Measurements from ENCODE around the gene EBPL.

The EBPL gene

GRCh38 chr13:49636705-49637104, 54.6 kb downstream of the EBPL start:
- no peaks in the 10 kb centered on the region for H3K4me1 ChIP-seq (ENCODE audit: control insufficient read depth, insufficient read depth, low read length)
- H3K9me3 ChIP-seq (ENCODE audit: control insufficient read depth, insufficient read depth, low read depth, low read length) = no peaks in the 10 kb centered on the region
- H3K36me3 ChIP-seq (ENCODE audit: control insufficient read depth in 2 of 2, insufficient read depth in 1 of 2, low read length in 2 of 2) = no peaks in the 10 kb centered on the region
- H3K4me3 ChIP-seq (ENCODE audit: low read depth, low read length) = no peak overlapping the region
- no peak overlapping the region for H3K27ac ChIP-seq (ENCODE audit: extremely low read depth, low read depth, low read length)
- POLR2A ChIA-PET = no interaction called here
- CTCF ChIA-PET = no interaction called here
- TF ChIP-seq PRDM6 (tag by site-specific recombination; IDR thresholded peaks at IDR 0.05) = no peak
- no peak for TF ChIP-seq ZNF324 (tag by site-specific recombination; IDR thresholded peaks at IDR 0.05)
- no peak for TF ChIP-seq MZF1 (tag by site-specific recombination; IDR thresholded peaks at IDR 0.05; ENCODE audit: borderline replicate concordance)
- TF ChIP-seq ZNF146 (tag by site-specific recombination; IDR thresholded peaks at IDR 0.05) = no peak
- TF ChIP-seq ELK4 (IDR thresholded peaks at IDR 0.05; ENCODE audit: borderline replicate concordance, low read depth, low read length) = no peak
- no peak for TF ChIP-seq ZNF449 (tag by site-specific recombination; IDR thresholded peaks at IDR 0.05)
- no peak for TF ChIP-seq ZNF660 (tag by site-specific recombination; IDR thresholded peaks at IDR 0.05)
- no peak for TF ChIP-seq ZNF747 (tag by site-specific recombination; IDR thresholded peaks at IDR 0.05)
- no peak for TF ChIP-seq ZNF184 (tag by site-specific recombination; IDR thresholded peaks at IDR 0.05)
- TF ChIP-seq ZNF391 (tag by site-specific recombination; IDR thresholded peaks at IDR 0.05; ENCODE audit: borderline replicate concordance, low read depth) = no peak
- TF ChIP-seq SP7 (tag by site-specific recombination; IDR thresholded peaks at IDR 0.05) = no peak
- no peak for TF ChIP-seq ZNF302 (tag by site-specific recombination; IDR thresholded peaks at IDR 0.05; ENCODE audit: low read depth)
- TF ChIP-seq GLI4 (tag by site-specific recombination; IDR thresholded peaks at IDR 0.05) = no peak
- TF ChIP-seq ZNF785 (tag by site-specific recombination; IDR thresholded peaks at IDR 0.05) = no peak
- no peak for TF ChIP-seq PATZ1 (tag by site-specific recombination; IDR thresholded peaks at IDR 0.05)
- TF ChIP-seq ZNF791 (tag by site-specific recombination; IDR thresholded peaks at IDR 0.05) = no peak
- no peak for TF ChIP-seq ZNF214 (tag by site-specific recombination; IDR thresholded peaks at IDR 0.05; ENCODE audit: borderline replicate concordance)
- TF ChIP-seq ZNF768 (tag by site-specific recombination; IDR thresholded peaks at IDR 0.05) = no peak
- no peak for TF ChIP-seq ZNF157 (tag by site-specific recombination; IDR thresholded peaks at IDR 0.05)

- Histone ChIP-seq H3K27ac (ENCODE audit: extremely low read depth, low read depth, low read length) (no peak overlapping the region), H3K4me1 (ENCODE audit: control insufficient read depth, insufficient read depth, low read length) (no peaks in the 10 kb centered on the region), H3K4me3 (ENCODE audit: low read depth, low read length) (no peak overlapping the region), H3K36me3 (ENCODE audit: control insufficient read depth in 2 of 2, insufficient read depth in 1 of 2, low read length in 2 of 2) (no peaks in the 10 kb centered on the region), H3K9me3 (ENCODE audit: control insufficient read depth, insufficient read depth, low read depth, low read length) (no peaks in the 10 kb centered on the region)
- TF ChIP-seq ZNF391 (tag by site-specific recombination; IDR thresholded peaks at IDR 0.05; ENCODE audit: borderline replicate concordance, low read depth) (no peak), ZIC2 (tag by site-specific recombination; IDR thresholded peaks at IDR 0.05) (peak; percentile 80)
- CTCF ChIA-PET = no interaction called here
- POLR2A ChIA-PET = no interaction called here
Observed at GRCh38 chr13:49635599-49636433, 55.5 kb downstream of the EBPL start.
